HepG2 (cell line): ENCODE measurements around the gene ABCA4. TPM values are rescaled to one million over a fixed set of nuclear protein-coding genes. Genes with fewer than 3 reads are reported as not detected.
A peak's percentile ranks its signal among the peaks of the same experiment; 100 is the strongest.

Experiments used
- ARHGAP35 ChIP-seq: sonication (generic); formaldehyde crosslinking; IDR thresholded peaks from 2 replicates; pipeline ENCODE4 v1.9.0; 2022; ENCODE audit warnings: mild to moderate bottlenecking, inconsistent platforms, moderate library complexity, missing genetic modification reagents, borderline replicate concordance
- ARNTL ChIP-seq: sonication (generic); formaldehyde crosslinking; IDR thresholded peaks from 2 replicates; pipeline ENCODE4 v1.4.0; 2020; ENCODE audit warnings: mild to moderate bottlenecking, missing genetic modification reagents
- BHLHE40 ChIP-seq: IDR thresholded peaks from 2 replicates; pipeline ENCODE4 v1.6.1; 2011; ENCODE audit warnings: low read length, improper control_type of control experiment
- E2F1 ChIP-seq: sonication (generic); formaldehyde crosslinking; IDR thresholded peaks from 2 replicates; pipeline ENCODE4 v1.5.0; 2020; ENCODE audit warnings: missing genetic modification reagents
- ERF ChIP-seq: IDR thresholded peaks from 2 replicates; pipeline ENCODE4 v1.6.1; 2018; ENCODE audit warnings: missing biosample characterization, missing genetic modification reagents
- FOSL2 ChIP-seq: sonication (generic); formaldehyde crosslinking; IDR thresholded peaks from 2 replicates; pipeline ENCODE4 v1.4.0; 2020; ENCODE audit warnings: missing genetic modification reagents
- JUN ChIP-seq: sonication (generic); formaldehyde crosslinking; IDR thresholded peaks from 2 replicates; pipeline ENCODE4 v1.4.0; 2020; ENCODE audit warnings: mild to moderate bottlenecking, missing genetic modification reagents
- NFE2L1 ChIP-seq: sonication (generic); formaldehyde crosslinking; IDR thresholded peaks from 2 replicates; pipeline ENCODE4 v1.4.0; 2020; ENCODE audit warnings: missing genetic modification reagents, mild to moderate bottlenecking, borderline replicate concordance
- PHF21A ChIP-seq: sonication (generic); formaldehyde crosslinking; IDR thresholded peaks from 2 replicates; pipeline ENCODE4 v1.5.0; 2020; ENCODE audit warnings: mild to moderate bottlenecking, missing genetic modification reagents
- POLR2G ChIP-seq: fragments of 200-400 bp; formaldehyde crosslinking; IDR thresholded peaks from 2 replicates; pipeline ENCODE4 v1.6.1; 2018; ENCODE audit warnings: mild to moderate bottlenecking, low read depth, low read length, moderate library complexity
- SP2 ChIP-seq: sonication (generic); formaldehyde crosslinking; IDR thresholded peaks from 2 replicates; pipeline ENCODE4 v1.5.1; 2020; ENCODE audit warnings: mild to moderate bottlenecking, missing genetic modification reagents
- SRSF1 ChIP-seq: fragments of 200-400 bp; formaldehyde crosslinking; optimal IDR thresholded peaks from 2 replicates; pipeline ENCODE3; 2017; ENCODE audit warnings: mild to moderate bottlenecking, low read depth, low read length, moderate library complexity
- STAT6 ChIP-seq: sonication (generic); formaldehyde crosslinking; IDR thresholded peaks from 2 replicates; pipeline ENCODE4 v1.4.0; 2020; ENCODE audit warnings: missing genetic modification reagents, mild to moderate bottlenecking, borderline replicate concordance
- ZBTB8A ChIP-seq: sonication (generic); formaldehyde crosslinking; IDR thresholded peaks from 2 replicates; pipeline ENCODE4 v1.4.0; 2020; ENCODE audit warnings: mild to moderate bottlenecking, low read depth, missing genetic modification reagents, borderline replicate concordance
- ZNF878 ChIP-seq: sonication (generic); formaldehyde crosslinking; IDR thresholded peaks from 2 replicates; pipeline ENCODE4 v1.8.1; 2023; ENCODE audit warnings: mild to moderate bottlenecking, missing genetic modification reagents, moderate library complexity
- polyA plus RNA-seq, 8 experiments: library from polyadenylated mRNA; depleted of rRNA in 3 of 8; stranded (reverse) in 7 of 8; unstranded in 1 of 8; fragments of >200 nt; fragmentation: Illumina TruSeq in 4 of 8; extraction: Trizol in 4 of 8; gene quantifications; 2 replicates each; pipeline versions ENCODE4 v1.2.1 to v1.2.3, GENCODE V29; 2011 to 2016; ENCODE audit warnings: low read depth in 4 of 8, missing spikeins in 1 of 8, mixed read lengths in 1 of 8; ENCODE audit not compliant: insufficient read depth in 1 of 8
- total RNA-seq, 5 experiments: library from RNA; depleted of rRNA; stranded (reverse); fragments of >200 nt; fragmentation: Illumina TruSeq; extraction: Trizol; gene quantifications; 2 replicates each; pipeline ENCODE4 v1.2.3, GENCODE V29; 2016; ENCODE audit warnings: low read depth in 1 of 5
- TF ChIP-seq, protein P1 (sequence below): sonication (generic); formaldehyde crosslinking; IDR thresholded peaks from 2 replicates; pipeline ENCODE4 v1.4.0; 2020; ENCODE audit warnings: missing genetic modification reagents
- TF ChIP-seq, protein P2 (sequence below): sonication (generic); formaldehyde crosslinking; IDR thresholded peaks from 2 replicates; pipeline ENCODE4 v1.4.0; 2020; ENCODE audit warnings: low read depth, mild to moderate bottlenecking, missing genetic modification reagents

The ABCA4 gene
- total and polyA plus RNA-seq, 2 of the 13 experiments (the other 11 are each of a cell fraction or from before 2014, with no cell fraction given): 0.24 to 0.67 TPM

GRCh38 chr1:94079080-94079940 lies 41.6 kb downstream of the ABCA4 start (continued):
- TF ChIP-seq JUN (CRISPR knock-in tag) (no peak), ZNF878 (no peak), ARNTL (no peak), ZBTB8A (CRISPR knock-in tag) (no peak), ERF (CRISPR knock-in tag) (peak; percentile 65; the same call in 1 of the 2 replicates), SRSF1 (no peak), POLR2G (no peak), PHF21A (peak; percentile 61; the same call in 1 of the 2 replicates), ARHGAP35 (CRISPR knock-in tag) (no peak), SP2 (no peak), STAT6 (CRISPR knock-in tag) (no peak), E2F1 (CRISPR knock-in tag) (no peak), FOSL2 (CRISPR knock-in tag) (peak; percentile 50; the same call in 1 of the 2 replicates), BHLHE40 (no peak), NFE2L1 (CRISPR knock-in tag) (no peak)
- TF ChIP-seq, protein P1, sequence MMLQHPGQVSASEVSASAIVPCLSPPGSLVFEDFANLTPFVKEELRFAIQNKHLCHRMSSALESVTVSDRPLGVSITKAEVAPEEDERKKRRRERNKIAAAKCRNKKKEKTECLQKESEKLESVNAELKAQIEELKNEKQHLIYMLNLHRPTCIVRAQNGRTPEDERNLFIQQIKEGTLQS (CRISPR knock-in tag): no peak
- TF ChIP-seq, protein P2, sequence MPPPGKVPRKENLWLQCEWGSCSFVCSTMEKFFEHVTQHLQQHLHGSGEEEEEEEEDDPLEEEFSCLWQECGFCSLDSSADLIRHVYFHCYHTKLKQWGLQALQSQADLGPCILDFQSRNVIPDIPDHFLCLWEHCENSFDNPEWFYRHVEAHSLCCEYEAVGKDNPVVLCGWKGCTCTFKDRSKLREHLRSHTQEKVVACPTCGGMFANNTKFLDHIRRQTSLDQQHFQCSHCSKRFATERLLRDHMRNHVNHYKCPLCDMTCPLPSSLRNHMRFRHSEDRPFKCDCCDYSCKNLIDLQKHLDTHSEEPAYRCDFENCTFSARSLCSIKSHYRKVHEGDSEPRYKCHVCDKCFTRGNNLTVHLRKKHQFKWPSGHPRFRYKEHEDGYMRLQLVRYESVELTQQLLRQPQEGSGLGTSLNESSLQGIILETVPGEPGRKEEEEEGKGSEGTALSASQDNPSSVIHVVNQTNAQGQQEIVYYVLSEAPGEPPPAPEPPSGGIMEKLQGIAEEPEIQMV (CRISPR knock-in tag): no peak
